HL-60 (cell line): ENCODE measurements around the gene VDR.

ENCODE experiments used
- DNase-seq, 2 experiments: peaks; one replicate each; pipeline ENCODE4 v3.0.0-alpha.2; 2010 to 2020; ENCODE audit warnings: low read depth in 1 of 2, low spot score in 1 of 2
- H3K27ac ChIP-seq: fragments of 250-450 bp; sonication (Bioruptor Pico); replicated peaks from 2 replicates; pipeline ENCODE4 v1.5.1; 2020; ENCODE audit warnings: mild to moderate bottlenecking, moderate library complexity
- H3K27me3 ChIP-seq: fragments of 250-450 bp; sonication (Bioruptor Pico); 2 replicates; pipeline ENCODE4 v1.5.1; 2021; ENCODE audit warnings: mild to moderate bottlenecking, moderate library complexity; ENCODE audit not compliant: insufficient read depth, poor library complexity, severe bottlenecking
- H3K4me3 ChIP-seq: replicated peaks from 2 replicates; pipeline ENCODE4 v1.5.1; 2011; ENCODE audit warnings: mild to moderate bottlenecking, control low read depth, low read length; ENCODE audit not compliant: insufficient read depth
- GABPA ChIP-seq: IDR thresholded peaks from 2 replicates; pipeline ENCODE4 v1.6.1; 2012; ENCODE audit warnings: low read depth
- POLR2AphosphoS5 ChIP-seq: IDR thresholded peaks from 2 replicates; pipeline ENCODE4 v1.6.1; 2012; ENCODE audit warnings: low read depth
- SPI1 ChIP-seq: IDR thresholded peaks from 2 replicates; pipeline ENCODE4 v1.6.1; 2012; ENCODE audit warnings: low read depth, mild to moderate bottlenecking, borderline replicate concordance
- TF ChIP-seq, protein P1 (sequence below): IDR thresholded peaks from one replicate; pipeline ENCODE4 v1.5.1; 2011; ENCODE audit warnings: low read length, control low read depth, inconsistent platforms; ENCODE audit not compliant: insufficient read depth
- TF ChIP-seq, protein P2 (sequence below): IDR thresholded peaks from 2 replicates; pipeline ENCODE4 v1.6.1; 2012; ENCODE audit warnings: low read depth; ENCODE audit not compliant: insufficient replicate concordance

VDR gene

DNA sequence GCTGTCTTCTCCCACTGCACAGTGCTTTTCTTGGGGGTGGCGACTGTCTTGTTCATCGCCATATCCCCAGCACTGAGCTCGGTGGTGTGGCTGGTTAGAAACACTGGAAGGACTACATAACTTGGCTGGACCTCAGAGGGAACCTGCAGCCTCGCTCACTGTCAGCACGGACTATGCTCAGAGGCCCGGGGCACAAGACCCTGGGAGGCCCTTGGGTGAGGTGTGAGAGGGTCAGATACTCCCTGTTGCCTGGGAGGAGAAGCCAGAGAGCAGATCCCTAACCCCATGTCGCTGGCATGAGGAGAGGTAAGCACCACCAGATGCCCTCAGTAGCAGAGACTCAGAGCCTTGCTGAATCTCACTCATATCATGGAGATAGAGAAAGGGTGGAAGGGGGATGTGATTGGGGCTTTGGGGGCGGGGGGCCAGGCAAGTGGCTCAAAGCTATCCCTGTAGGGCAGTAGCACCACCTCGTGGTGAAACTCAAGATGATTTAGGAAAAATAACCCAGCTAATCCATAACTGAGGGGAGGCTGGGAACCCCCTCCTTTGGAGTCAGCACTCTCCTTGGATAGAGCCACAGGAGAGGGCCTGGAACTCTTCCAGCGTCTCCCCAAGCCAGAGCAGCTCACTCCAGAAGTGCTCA, 66.4 kb downstream of the VDR start:
- no peak overlapping the region for H3K4me3 ChIP-seq
- H3K27ac ChIP-seq, result no peak overlapping the region
- no peaks in the 10 kb centered on the region for H3K27me3 ChIP-seq
- TF ChIP-seq, protein P1, sequence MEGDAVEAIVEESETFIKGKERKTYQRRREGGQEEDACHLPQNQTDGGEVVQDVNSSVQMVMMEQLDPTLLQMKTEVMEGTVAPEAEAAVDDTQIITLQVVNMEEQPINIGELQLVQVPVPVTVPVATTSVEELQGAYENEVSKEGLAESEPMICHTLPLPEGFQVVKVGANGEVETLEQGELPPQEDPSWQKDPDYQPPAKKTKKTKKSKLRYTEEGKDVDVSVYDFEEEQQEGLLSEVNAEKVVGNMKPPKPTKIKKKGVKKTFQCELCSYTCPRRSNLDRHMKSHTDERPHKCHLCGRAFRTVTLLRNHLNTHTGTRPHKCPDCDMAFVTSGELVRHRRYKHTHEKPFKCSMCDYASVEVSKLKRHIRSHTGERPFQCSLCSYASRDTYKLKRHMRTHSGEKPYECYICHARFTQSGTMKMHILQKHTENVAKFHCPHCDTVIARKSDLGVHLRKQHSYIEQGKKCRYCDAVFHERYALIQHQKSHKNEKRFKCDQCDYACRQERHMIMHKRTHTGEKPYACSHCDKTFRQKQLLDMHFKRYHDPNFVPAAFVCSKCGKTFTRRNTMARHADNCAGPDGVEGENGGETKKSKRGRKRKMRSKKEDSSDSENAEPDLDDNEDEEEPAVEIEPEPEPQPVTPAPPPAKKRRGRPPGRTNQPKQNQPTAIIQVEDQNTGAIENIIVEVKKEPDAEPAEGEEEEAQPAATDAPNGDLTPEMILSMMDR, result peak; percentile 14
- TF ChIP-seq POLR2AphosphoS5, result no peak
- DNase-seq, result peak in 1 of 2 experiments; percentile 24

DNA sequence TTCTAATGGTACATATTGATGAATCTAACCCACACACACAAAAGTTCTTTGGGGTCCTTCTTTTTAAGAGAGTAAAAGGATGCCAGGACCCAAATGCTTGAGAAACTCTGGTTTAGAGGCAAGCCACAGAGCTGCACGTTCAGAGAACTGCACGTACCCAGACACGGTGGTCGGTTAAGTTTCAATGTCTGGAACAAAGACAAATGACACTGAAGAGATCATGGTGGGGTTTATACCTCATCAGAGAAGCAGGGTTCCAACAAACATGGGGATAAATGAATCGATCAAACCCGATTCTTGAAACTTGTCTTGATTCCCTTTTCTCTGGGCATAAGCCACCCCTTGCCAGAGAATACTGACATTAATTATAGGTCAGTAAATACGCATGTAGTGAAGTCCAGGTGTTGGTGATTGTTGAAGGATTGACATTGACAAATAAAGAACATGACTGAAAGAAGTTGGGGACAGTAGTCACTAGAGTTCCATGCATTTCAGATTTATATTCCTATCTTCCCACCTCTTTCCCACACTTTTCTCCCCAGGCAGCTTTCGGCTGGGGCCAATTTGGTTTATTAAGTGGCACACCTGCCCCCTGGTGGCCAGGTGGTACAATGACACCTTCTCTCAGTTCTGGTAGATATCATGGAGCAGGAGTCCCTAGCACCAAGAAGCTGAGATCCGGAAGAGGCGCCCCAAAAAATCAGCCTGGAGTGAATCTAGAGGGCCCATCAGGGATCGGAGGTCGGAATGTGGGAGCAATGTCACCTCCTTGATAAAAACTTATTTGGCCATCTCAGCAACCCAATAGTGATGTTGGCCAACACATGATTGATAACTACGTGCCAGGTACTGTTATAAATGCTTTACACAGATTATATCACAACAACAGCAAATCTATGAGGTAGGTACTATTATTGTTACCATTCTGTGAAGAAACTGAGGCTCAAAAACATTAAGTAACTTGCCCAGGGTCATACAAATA, 67.3 kb downstream of the VDR start:
- TF ChIP-seq GABPA, result no peak
- TF ChIP-seq, protein P1, result peak; percentile 52
- no peak overlapping the region for H3K4me3 ChIP-seq
- DNase-seq, result peak in 1 of 2 experiments; percentile 44
- no peak overlapping the region for H3K27ac ChIP-seq
- H3K27me3 ChIP-seq, result no peaks in the 10 kb centered on the region

DNA sequence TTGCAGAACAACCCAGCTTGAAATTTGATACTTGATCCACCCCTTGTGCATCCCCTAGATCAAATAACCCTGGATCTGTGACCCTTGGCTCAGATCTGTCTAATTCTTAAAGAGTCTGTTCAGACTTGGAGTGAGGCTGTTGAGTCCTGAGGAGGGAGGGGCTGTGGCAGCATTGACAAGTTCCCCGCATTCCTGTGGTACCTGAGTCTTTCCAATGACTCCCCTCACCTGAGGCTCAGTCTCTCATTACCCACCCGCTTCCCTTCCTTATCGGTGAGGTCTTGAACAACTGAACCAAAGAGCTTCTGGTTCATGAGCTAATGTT, 69.0 kb downstream of the VDR start:
- Histone ChIP-seq H3K27me3 (no peaks in the 10 kb centered on the region), H3K27ac (no peak overlapping the region), H3K4me3 (no peak overlapping the region)
- TF ChIP-seq, protein P1, result no peak
- no peak for TF ChIP-seq SPI1
- no peak for TF ChIP-seq GABPA
- no peak for TF ChIP-seq POLR2AphosphoS5
- TF ChIP-seq, protein P2, sequence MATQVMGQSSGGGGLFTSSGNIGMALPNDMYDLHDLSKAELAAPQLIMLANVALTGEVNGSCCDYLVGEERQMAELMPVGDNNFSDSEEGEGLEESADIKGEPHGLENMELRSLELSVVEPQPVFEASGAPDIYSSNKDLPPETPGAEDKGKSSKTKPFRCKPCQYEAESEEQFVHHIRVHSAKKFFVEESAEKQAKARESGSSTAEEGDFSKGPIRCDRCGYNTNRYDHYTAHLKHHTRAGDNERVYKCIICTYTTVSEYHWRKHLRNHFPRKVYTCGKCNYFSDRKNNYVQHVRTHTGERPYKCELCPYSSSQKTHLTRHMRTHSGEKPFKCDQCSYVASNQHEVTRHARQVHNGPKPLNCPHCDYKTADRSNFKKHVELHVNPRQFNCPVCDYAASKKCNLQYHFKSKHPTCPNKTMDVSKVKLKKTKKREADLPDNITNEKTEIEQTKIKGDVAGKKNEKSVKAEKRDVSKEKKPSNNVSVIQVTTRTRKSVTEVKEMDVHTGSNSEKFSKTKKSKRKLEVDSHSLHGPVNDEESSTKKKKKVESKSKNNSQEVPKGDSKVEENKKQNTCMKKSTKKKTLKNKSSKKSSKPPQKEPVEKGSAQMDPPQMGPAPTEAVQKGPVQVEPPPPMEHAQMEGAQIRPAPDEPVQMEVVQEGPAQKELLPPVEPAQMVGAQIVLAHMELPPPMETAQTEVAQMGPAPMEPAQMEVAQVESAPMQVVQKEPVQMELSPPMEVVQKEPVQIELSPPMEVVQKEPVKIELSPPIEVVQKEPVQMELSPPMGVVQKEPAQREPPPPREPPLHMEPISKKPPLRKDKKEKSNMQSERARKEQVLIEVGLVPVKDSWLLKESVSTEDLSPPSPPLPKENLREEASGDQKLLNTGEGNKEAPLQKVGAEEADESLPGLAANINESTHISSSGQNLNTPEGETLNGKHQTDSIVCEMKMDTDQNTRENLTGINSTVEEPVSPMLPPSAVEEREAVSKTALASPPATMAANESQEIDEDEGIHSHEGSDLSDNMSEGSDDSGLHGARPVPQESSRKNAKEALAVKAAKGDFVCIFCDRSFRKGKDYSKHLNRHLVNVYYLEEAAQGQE, result no peak
- no peak for DNase-seq

DNA sequence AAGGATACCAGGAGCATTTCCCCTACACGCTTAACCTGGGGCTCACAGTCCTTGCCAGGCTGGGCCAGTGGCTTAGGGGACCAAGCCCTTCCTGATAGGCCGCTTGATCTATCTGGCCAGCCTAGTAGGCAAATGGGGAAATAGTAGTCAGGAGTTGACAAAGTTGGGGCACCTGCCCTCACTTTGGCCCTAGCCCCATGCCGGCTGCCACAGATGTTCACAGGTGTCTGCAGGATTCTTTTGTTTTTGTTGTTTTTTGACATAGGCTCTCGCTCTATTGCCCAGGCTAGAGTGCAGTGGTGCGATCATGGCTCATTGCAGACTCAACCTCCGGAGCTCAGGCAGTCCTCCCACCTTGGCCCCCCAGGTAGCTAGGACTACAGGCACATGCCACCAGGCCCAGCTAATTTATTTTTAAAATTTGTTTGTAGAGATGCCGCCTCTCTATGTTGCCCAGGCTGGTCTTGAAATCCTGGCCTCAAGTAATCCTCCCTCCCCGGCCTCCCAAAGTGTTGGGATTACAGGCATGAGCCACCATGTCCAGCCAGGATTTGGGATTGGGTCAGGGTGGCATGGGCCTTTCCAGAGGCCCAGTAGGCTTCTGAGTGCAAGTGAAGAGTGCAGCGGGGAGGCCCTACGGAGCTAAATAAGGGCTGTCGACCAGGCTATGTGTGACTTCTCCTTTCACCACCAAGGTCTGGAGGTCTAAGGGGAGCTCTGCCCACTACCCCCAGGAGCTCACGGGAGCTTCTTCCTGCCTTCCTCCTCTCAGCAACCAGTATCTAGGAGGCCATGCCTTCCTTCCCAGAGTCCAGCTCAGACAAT, 69.6 kb downstream of the VDR start:
- Histone ChIP-seq H3K27me3 (no peaks in the 10 kb centered on the region), H3K4me3 (no peak overlapping the region), H3K27ac (no peak overlapping the region)
- TF ChIP-seq GABPA, result no peak
- no peak for TF ChIP-seq POLR2AphosphoS5
- TF ChIP-seq SPI1, result no peak
- TF ChIP-seq, protein P1, result no peak
- TF ChIP-seq, protein P2, result no peak
- no peak for DNase-seq
